ELR (cell line): ENCODE measurements around the gene PFKFB2.

Experiments
- DNase-seq: peaks from one replicate; pipeline ENCODE4 v3.0.0-alpha.2; 2015; ENCODE audit warnings: low read depth

Gene PFKFB2

GRCh38 chr1:207067185-207067584 is 14.1 kb downstream of the PFKFB2 start:
- no peak for DNase-seq

GRCh38 chr1:207067665-207068064 is 14.6 kb downstream of the PFKFB2 start:
- no peak for DNase-seq

GRCh38 chr1:207069061-207069460 is 16.0 kb downstream of the PFKFB2 start:
- DNase-seq: no peak

- no peak for DNase-seq
Measured at GRCh38 chr1:207069858-207070506, 16.9 kb downstream of the PFKFB2 start.

- no peak for DNase-seq
Measured at GRCh38 chr1:207070811-207071210, 17.7 kb downstream of the PFKFB2 start.

GRCh38 chr1:207071426-207071825 is 18.4 kb downstream of the PFKFB2 start:
- no peak for DNase-seq

- DNase-seq: no peak
Measured at GRCh38 chr1:207072233-207072632, 19.2 kb downstream of the PFKFB2 start.

- DNase-seq: peak; percentile 68
Measured at GRCh38 chr1:207073906-207074820, 21.1 kb downstream of the PFKFB2 start.

GRCh38 chr1:207076181-207076955 is 23.3 kb downstream of the PFKFB2 start:
- no peak for DNase-seq

GRCh38 chr1:207077012-207077411 is 23.9 kb downstream of the PFKFB2 start:
- no peak for DNase-seq

- DNase-seq: peak; percentile 65
Measured at GRCh38 chr1:207077470-207078377, 24.6 kb downstream of the PFKFB2 start.

GRCh38 chr1:207078578-207079132 is 25.6 kb downstream of the PFKFB2 start:
- DNase-seq: no peak

GRCh38 chr1:207079706-207080241 is 26.7 kb downstream of the PFKFB2 start:
- no peak for DNase-seq

GRCh38 chr1:207081088-207081487 is 28.0 kb downstream of the PFKFB2 start:
- no peak for DNase-seq

GRCh38 chr1:207081806-207082205 is 28.7 kb downstream of the PFKFB2 start:
- DNase-seq: no peak

- DNase-seq: no peak
Measured at GRCh38 chr1:207084232-207084631, 31.2 kb downstream of the PFKFB2 start.

- DNase-seq: peak; percentile 68
Measured at GRCh38 chr1:207084701-207085180, 31.7 kb downstream of the PFKFB2 start.

GRCh38 chr1:207085887-207086286 is 32.8 kb downstream of the PFKFB2 start:
- no peak for DNase-seq

GRCh38 chr1:207088161-207088560 is 35.1 kb downstream of the PFKFB2 start:
- DNase-seq: no peak

- no peak for DNase-seq
Measured at GRCh38 chr1:207088701-207089626, 35.9 kb downstream of the PFKFB2 start, which contains the start of gene C4BPB. TSS of gene C4BPB (plus strand) at chr1:207088860. CDS start at chr1:207089532, 672 bp downstream.
